Measurements from ENCODE around the gene ARAP2.

GRCh38 chr4:36277533-36277932, 33.2 kb upstream of the ARAP2 start:
- TF ChIP-seq CTCF (conservative IDR thresholded peaks at IDR 0.05; ENCODE audit: low read length) = no peak
- no peak for TF ChIP-seq EZH2phosphoT487 (IDR thresholded peaks at IDR 0.05; ENCODE audit: borderline replicate concordance)

All from Loucy (cell line).